Measurements from ENCODE around the gene CLGN. TPM values are rescaled to one million over a fixed set of nuclear protein-coding genes. Genes with fewer than 3 reads are reported as not detected.

Gene CLGN
- total RNA-seq, 1 experiment from 2014 or later: 5.5 TPM

- intact Hi-C loops (cut with micrococcal nuclease; ENCODE audit: unreplicated experiment): no loop called here
- no peak overlapping the region for H3K4me3 Mint-ChIP-seq (ENCODE audit: unreplicated experiment)
- POLR2A ChIA-PET: no interaction called here
- TF ChIP-seq CTCF (IDR thresholded peaks at IDR 0.05; ENCODE audit: insufficient read depth in 1 of 2, low read depth in 1 of 2, low read length in 1 of 2, severe bottlenecking in 1 of 2, unreplicated experiment in 1 of 2): no peak
- CTCF ChIA-PET: no interaction called here
- Histone ChIP-seq H3K4me3 (ENCODE audit: low read depth, low read length) (no peak overlapping the region), H3K9me3 (no peaks in the 10 kb centered on the region), H3K4me1 (peaks cover 20% of the 10 kb centered on the region), H3K27me3 (replicated peaks; ENCODE audit: control insufficient read depth, insufficient read depth, low read length) (no peaks in the 10 kb centered on the region), H3K36me3 (ENCODE audit: control insufficient read depth, insufficient read depth, low read length) (no peaks in the 10 kb centered on the region)
- no peaks in the 10 kb centered on the region for H3K9me3 Mint-ChIP-seq (ENCODE audit: unreplicated experiment)
- no peaks in the 10 kb centered on the region for H3K36me3 Mint-ChIP-seq (ENCODE audit: insufficient read depth, unreplicated experiment)
- DNase-seq: no peak
- peaks cover 13% of the 10 kb centered on the region for H3K4me1 Mint-ChIP-seq (ENCODE audit: low read depth, unreplicated experiment)
- H3K27ac Mint-ChIP-seq (ENCODE audit: unreplicated experiment): no peak overlapping the region
- H3K27me3 Mint-ChIP-seq (ENCODE audit: insufficient read depth, unreplicated experiment): no peaks in the 10 kb centered on the region
- no TSS peak for BruUV-seq (replicated peaks)
These were observed 69.2 kb downstream of the CLGN start for GRCh38 chr4:140358281-140358680.

GRCh38 chr4:140357868-140358267, 69.6 kb downstream of the CLGN start:
- Mint-ChIP-seq H3K27ac (ENCODE audit: unreplicated experiment) (no peak overlapping the region), H3K4me1 (ENCODE audit: low read depth, unreplicated experiment) (peaks cover 12% of the 10 kb centered on the region), H3K27me3 (ENCODE audit: insufficient read depth, unreplicated experiment) (no peaks in the 10 kb centered on the region), H3K9me3 (ENCODE audit: unreplicated experiment) (no peaks in the 10 kb centered on the region), H3K4me3 (ENCODE audit: unreplicated experiment) (no peak overlapping the region), H3K36me3 (ENCODE audit: insufficient read depth, unreplicated experiment) (no peaks in the 10 kb centered on the region)
- H3K4me1 ChIP-seq: peaks cover 16% of the 10 kb centered on the region
- DNase-seq: no peak
- no peaks in the 10 kb centered on the region for H3K27me3 ChIP-seq (replicated peaks; ENCODE audit: control insufficient read depth, insufficient read depth, low read length)
- ChIA-PET POLR2A (no interaction called here), CTCF (no interaction called here)
- TF ChIP-seq CTCF (IDR thresholded peaks at IDR 0.05; ENCODE audit: insufficient read depth in 1 of 2, low read depth in 1 of 2, low read length in 1 of 2, severe bottlenecking in 1 of 2, unreplicated experiment in 1 of 2): no peak
- H3K9me3 ChIP-seq: no peaks in the 10 kb centered on the region
- intact Hi-C loops (cut with micrococcal nuclease; ENCODE audit: unreplicated experiment): no loop called here
- BruUV-seq (replicated peaks): no TSS peak
- H3K36me3 ChIP-seq (ENCODE audit: control insufficient read depth, insufficient read depth, low read length): no peaks in the 10 kb centered on the region
- H3K4me3 ChIP-seq (ENCODE audit: low read depth, low read length): no peak overlapping the region

DNA sequence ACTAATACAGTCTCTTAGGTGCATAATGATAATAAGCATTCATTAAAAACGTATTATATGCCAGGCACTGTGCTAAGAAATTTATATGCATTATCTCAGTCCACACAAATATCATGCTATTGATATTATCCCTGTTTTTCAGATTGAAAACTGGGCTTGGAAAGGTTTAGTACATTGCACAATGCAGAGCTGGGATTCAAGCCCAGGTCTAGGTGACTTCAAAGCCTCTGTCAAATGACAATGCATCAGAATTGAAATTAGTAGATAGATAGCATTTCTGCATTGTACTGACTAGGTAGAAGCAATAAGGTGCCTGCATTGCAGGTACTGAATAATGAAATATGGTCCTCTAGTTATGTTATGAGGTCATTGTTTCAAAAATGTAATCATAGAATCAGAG, 72.2 kb downstream of the CLGN start:
- no peak for TF ChIP-seq CTCF (IDR thresholded peaks at IDR 0.05; ENCODE audit: insufficient read depth in 1 of 2, low read depth in 1 of 2, low read length in 1 of 2, severe bottlenecking in 1 of 2, unreplicated experiment in 1 of 2)
- POLR2A ChIA-PET: no interaction called here
- Histone ChIP-seq H3K36me3 (ENCODE audit: control insufficient read depth, insufficient read depth, low read length) (no peaks in the 10 kb centered on the region), H3K4me3 (ENCODE audit: low read depth, low read length) (no peak overlapping the region), H3K9me3 (no peaks in the 10 kb centered on the region), H3K27me3 (replicated peaks; ENCODE audit: control insufficient read depth, insufficient read depth, low read length) (no peaks in the 10 kb centered on the region), H3K4me1 (peaks cover 10% of the 10 kb centered on the region)
- H3K36me3 Mint-ChIP-seq (ENCODE audit: insufficient read depth, unreplicated experiment): no peaks in the 10 kb centered on the region
- H3K27ac Mint-ChIP-seq (ENCODE audit: unreplicated experiment): no peak overlapping the region
- no peaks in the 10 kb centered on the region for H3K27me3 Mint-ChIP-seq (ENCODE audit: insufficient read depth, unreplicated experiment)
- intact Hi-C loops (cut with micrococcal nuclease; ENCODE audit: unreplicated experiment): no loop called here
- no peaks in the 10 kb centered on the region for H3K9me3 Mint-ChIP-seq (ENCODE audit: unreplicated experiment)
- DNase-seq: no peak
- BruUV-seq (replicated peaks): no TSS peak
- no peak overlapping the region for H3K4me3 Mint-ChIP-seq (ENCODE audit: unreplicated experiment)
- CTCF ChIA-PET: no interaction called here
- H3K4me1 Mint-ChIP-seq (ENCODE audit: low read depth, unreplicated experiment): peaks cover 7% of the 10 kb centered on the region

All from Caco-2 (cell line).